ENCODE results near the gene MGLL. TPM values are rescaled to one million over a fixed set of nuclear protein-coding genes. Genes with fewer than 3 reads are reported as not detected.

Gene MGLL
- total RNA-seq, 1 donor from 2014 or later = 10.3 TPM

- H3K4me3 Mint-ChIP-seq (ENCODE audit: unreplicated experiment) = no peak overlapping the region
These were observed 26.1 kb downstream of the MGLL start for GRCh38 chr3:127796045-127796830.

DNA sequence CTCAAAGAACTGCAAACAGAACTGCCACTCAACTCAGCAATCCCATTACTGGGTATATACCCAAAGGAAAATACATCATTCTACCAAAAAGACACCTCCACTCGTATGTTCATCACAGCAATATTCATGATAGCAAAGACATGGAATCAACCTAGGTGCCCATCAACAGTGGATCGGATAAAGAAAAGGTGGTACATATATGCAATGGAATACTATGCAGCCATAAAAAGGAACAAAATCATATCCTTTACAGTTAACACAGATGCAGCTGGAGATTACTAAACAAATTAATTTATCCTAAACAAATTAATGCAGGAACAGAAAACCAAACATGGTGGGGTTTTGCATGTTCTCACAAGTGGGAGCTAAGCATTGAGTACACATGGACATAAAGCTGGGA is 27.3 kb downstream of the MGLL start:
- H3K27ac Mint-ChIP-seq (ENCODE audit: unreplicated experiment) = no peak overlapping the region
- TF ChIP-seq CTCF (IDR thresholded peaks at IDR 0.05; ENCODE audit: partially characterized antibody, unreplicated experiment) = no peak
- H3K27me3 Mint-ChIP-seq (ENCODE audit: unreplicated experiment) = no peaks in the 10 kb centered on the region
- no peak overlapping the region for H3K4me3 Mint-ChIP-seq (ENCODE audit: unreplicated experiment)
- DNase-seq = no peak
- peaks cover 6% of the 10 kb centered on the region for H3K9me3 Mint-ChIP-seq (ENCODE audit: unreplicated experiment)
- peaks cover 25% of the 10 kb centered on the region for H3K4me1 Mint-ChIP-seq (ENCODE audit: low read depth, unreplicated experiment)
- peaks cover 6% of the 10 kb centered on the region for H3K36me3 Mint-ChIP-seq (ENCODE audit: unreplicated experiment)

More at GRCh38 chr3:127796045-127796830, 26.1 kb downstream of the MGLL start:
- Mint-ChIP-seq H3K27me3 (ENCODE audit: unreplicated experiment) (peaks cover 3% of the 10 kb centered on the region), H3K9me3 (ENCODE audit: unreplicated experiment) (peaks cover 6% of the 10 kb centered on the region), H3K36me3 (ENCODE audit: unreplicated experiment) (peaks cover 6% of the 10 kb centered on the region), H3K4me1 (ENCODE audit: low read depth, unreplicated experiment) (peaks cover 14% of the 10 kb centered on the region), H3K27ac (ENCODE audit: unreplicated experiment) (no peak overlapping the region)
- DNase-seq = no peak
- TF ChIP-seq CTCF (IDR thresholded peaks at IDR 0.05; ENCODE audit: partially characterized antibody, unreplicated experiment) = no peak

DNA sequence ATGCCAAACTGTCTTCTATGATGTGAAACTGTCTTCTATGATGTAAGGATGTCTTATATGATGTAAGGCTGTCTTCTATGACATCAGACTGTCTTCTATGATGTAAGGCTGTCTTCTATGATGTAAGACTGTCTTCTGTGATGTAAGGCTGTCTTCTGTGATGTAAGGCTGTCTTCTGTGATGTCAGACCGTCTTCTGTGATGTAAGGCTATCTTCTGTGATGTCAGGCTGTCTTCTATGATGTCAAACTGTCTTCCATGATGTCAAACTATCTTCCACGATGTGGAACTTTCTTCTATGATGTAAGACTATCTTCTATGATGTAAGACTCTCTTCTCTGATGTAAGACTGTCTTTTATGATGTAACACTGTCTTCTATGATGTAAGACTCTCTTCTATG is 27.9 kb downstream of the MGLL start:
- Mint-ChIP-seq H3K27me3 (ENCODE audit: unreplicated experiment) (no peaks in the 10 kb centered on the region), H3K36me3 (ENCODE audit: unreplicated experiment) (peaks cover 4% of the 10 kb centered on the region), H3K4me1 (ENCODE audit: low read depth, unreplicated experiment) (peaks cover 27% of the 10 kb centered on the region), H3K9me3 (ENCODE audit: unreplicated experiment) (peaks cover 4% of the 10 kb centered on the region), H3K27ac (ENCODE audit: unreplicated experiment) (no peak overlapping the region), H3K4me3 (ENCODE audit: unreplicated experiment) (no peak overlapping the region)
- TF ChIP-seq CTCF (IDR thresholded peaks at IDR 0.05; ENCODE audit: partially characterized antibody, unreplicated experiment) = no peak
- DNase-seq = no peak

DNA sequence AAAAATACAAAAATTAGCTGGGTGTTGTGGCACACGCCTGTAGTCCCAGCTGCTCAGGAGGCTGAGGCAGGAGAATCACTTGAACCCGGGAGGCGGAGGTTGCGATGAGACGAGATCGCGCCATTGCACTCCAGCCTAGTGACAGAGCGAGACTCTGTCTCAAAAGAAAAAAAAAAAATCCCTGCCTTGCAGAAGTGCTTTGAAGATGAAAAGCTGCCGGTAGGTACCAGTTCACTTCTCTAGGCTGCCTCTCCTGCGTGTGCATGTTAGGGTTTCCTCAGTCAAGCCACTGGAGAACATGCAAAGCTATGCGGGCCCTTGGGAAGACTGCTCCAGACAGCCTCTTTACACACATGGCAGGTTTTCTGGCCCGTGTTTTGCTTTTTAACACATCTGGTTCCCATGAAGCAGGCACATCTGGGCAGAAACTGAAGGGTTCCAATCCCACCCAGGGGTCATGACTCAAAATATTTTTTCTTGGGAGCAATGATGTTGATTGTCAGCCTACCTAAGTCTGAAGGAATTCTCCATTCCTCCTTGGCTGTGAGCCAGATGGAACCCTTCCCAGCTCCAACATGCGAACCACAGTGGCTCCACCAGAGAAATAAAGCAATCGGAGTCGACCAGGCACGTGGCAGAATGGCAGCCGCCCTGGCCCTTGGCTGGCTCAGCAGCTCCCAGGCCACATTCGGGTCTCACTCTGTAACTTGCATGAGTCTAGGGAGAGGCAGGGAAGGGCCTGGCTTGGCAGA is 29.6 kb downstream of the MGLL start:
- Mint-ChIP-seq H3K36me3 (ENCODE audit: unreplicated experiment) (no peaks in the 10 kb centered on the region), H3K27ac (ENCODE audit: unreplicated experiment) (no peak overlapping the region), H3K9me3 (ENCODE audit: unreplicated experiment) (peaks cover 2% of the 10 kb centered on the region), H3K4me1 (ENCODE audit: low read depth, unreplicated experiment) (peaks cover 37% of the 10 kb centered on the region), H3K4me3 (ENCODE audit: unreplicated experiment) (no peak overlapping the region), H3K27me3 (ENCODE audit: unreplicated experiment) (peaks cover 2% of the 10 kb centered on the region)
- no peak for DNase-seq
- TF ChIP-seq CTCF (IDR thresholded peaks at IDR 0.05; ENCODE audit: partially characterized antibody, unreplicated experiment) = no peak

Measured in glutamatergic neuron (in vitro differentiated cells).